ENCODE data around the gene MT1H.

DNA sequence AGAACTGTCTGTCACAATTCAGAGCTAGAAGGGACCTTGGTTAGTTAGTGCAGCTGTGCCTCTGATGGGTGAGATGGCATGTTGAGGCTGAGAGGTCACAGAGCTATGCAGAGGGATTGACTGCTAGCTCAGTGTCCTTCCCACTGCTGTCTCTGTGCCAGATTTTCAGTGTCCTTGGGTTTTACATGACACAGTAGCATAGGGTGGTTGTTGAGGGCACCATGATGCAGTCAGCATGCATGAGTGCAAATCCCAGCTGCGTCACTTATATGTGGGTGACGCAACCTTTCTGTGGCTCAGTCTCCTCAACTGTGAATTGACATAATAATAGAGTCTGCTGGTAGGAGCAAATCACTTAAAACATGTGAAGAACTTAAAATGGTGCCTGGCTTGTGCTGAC lies 28.4 kb upstream of the MT1H start:
- TF ChIP-seq CTCF (IDR thresholded peaks at IDR 0.05) = no peak
- TF ChIP-seq ZFX (IDR thresholded peaks at IDR 0.05; ENCODE audit: borderline replicate concordance) = no peak
